Skeletal muscle satellite cell (primary cell): ENCODE data around the gene MRPS6.

Source experiments
- H3K27me3 ChIP-seq: 2 replicates; pipeline ENCODE4 v1.7.0; 2013; ENCODE audit warnings: low read length; ENCODE audit not compliant: control insufficient read depth, insufficient read depth
- H3K36me3 ChIP-seq: 2 replicates; pipeline ENCODE4 v1.7.0; 2013; ENCODE audit warnings: mild to moderate bottlenecking, control low read depth, low read length; ENCODE audit not compliant: insufficient read depth
- H3K4me1 ChIP-seq: 2 replicates; pipeline ENCODE4 v1.7.0; 2013; ENCODE audit warnings: low read length; ENCODE audit not compliant: control insufficient read depth, insufficient read depth
- H3K4me2 ChIP-seq: 2 replicates; pipeline ENCODE4 v1.7.0; 2013; ENCODE audit warnings: mild to moderate bottlenecking, low read length
- H3K4me3 ChIP-seq: 2 replicates; pipeline ENCODE4 v1.7.0; 2013; ENCODE audit warnings: low read length
- H3K9ac ChIP-seq: 2 replicates; pipeline ENCODE4 v1.7.0; 2013; ENCODE audit warnings: mild to moderate bottlenecking, low read depth, low read length, moderate library complexity
- H3K9me3 ChIP-seq: replicated peaks from 2 replicates; pipeline ENCODE4 v1.7.0; 2013; ENCODE audit warnings: mild to moderate bottlenecking, control low read depth, low read length

Gene MRPS6

DNA sequence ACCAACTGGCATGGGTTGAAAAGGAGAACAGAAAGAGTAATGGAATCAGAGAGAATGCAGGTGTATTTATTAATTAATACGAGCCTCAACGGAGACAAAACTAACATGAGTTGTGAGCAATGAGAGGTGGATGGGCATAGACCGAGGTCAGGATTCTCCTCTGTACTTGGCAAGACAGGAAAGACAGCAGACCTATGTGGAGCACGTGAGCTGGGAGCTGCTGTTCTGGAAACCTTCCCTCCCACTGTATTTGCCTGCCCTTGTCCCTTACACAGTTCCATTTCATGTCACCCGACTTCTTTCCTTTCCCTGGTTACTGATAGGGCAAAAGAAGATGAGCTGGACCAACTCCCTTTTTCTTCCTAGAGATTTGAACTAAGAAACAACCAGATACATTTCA is 110.9 kb downstream of the MRPS6 start:
- Histone ChIP-seq H3K4me1 (no peaks in the 10 kb centered on the region), H3K4me3 (no peak overlapping the region), H3K9ac (no peak overlapping the region), H3K9me3 (no peaks in the 10 kb centered on the region), H3K4me2 (no peak overlapping the region), H3K36me3 (peaks cover 5% of the 10 kb centered on the region), H3K27me3 (no peaks in the 10 kb centered on the region)

DNA sequence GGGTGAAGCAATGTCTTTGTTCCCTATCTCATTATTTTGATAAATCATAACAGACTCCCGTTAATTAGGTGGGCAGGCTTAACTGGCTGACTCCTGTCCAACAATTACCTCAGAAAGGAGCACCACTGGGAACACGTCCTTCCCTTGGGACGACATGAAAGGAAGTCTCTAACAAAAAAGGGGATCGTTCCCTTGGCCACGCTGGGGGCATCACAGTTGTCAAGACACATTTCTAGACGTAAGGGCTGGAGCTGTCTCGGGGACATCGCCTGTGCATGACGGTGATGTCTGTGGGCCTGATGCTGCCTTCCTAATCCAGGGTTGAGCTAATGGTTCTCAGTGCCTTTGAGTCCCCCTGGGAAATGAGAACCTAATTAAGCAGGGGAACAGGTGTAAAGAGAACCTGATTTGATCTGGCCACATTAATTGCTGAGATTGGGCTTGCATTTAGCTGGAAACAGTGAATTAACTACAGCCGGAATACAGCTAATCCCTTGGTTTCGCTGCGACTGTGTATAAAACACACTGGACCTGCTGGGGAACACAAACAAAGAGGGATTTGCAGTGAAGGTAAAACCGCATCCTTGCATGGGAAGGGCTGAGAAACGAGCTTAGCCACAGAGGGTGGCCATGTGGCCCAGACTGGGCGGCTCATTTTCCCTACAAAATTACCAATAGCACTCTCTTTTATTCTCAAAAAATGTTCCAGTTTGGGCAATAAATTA is 111.8 kb downstream of the MRPS6 start:
- no peaks in the 10 kb centered on the region for H3K27me3 ChIP-seq
- H3K4me1 ChIP-seq = no peaks in the 10 kb centered on the region
- H3K4me3 ChIP-seq = no peak overlapping the region
- no peak overlapping the region for H3K9ac ChIP-seq
- H3K9me3 ChIP-seq = no peaks in the 10 kb centered on the region
- H3K36me3 ChIP-seq = peaks cover 5% of the 10 kb centered on the region
- no peak overlapping the region for H3K4me2 ChIP-seq

DNA sequence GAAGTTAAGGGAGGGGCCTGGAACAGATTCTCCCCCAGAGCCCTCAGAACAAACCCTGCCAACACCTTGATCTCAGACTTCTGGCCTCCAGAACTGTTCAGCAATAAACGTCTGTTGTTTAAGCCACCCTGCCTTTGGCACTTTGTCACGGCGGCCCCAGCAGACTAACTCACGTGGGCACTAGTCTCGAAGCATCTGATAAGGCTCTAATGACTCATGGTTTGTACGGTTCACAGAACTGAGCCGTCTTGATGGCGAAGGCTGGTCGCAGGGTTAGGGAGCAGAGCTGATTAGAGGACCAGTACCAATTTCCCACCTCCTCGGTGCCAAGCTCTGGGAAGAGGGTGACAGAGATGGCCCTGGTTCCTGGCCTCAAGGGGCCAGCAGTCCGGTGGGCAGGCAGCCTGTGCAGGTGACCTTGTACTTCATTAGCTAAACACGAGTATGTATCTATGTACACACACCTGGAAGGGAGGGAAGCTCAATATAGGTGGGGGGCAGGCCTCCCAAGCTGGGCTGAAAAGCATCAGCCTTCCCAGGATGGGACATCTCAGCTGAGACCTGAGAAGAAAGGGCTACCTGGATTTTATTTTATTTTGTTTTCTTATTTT is 112.8 kb downstream of the MRPS6 start:
- H3K9me3 ChIP-seq = no peaks in the 10 kb centered on the region
- H3K4me1 ChIP-seq = no peaks in the 10 kb centered on the region
- H3K9ac ChIP-seq = no peak overlapping the region
- no peaks in the 10 kb centered on the region for H3K27me3 ChIP-seq
- peaks cover 5% of the 10 kb centered on the region for H3K36me3 ChIP-seq
- no peak overlapping the region for H3K4me2 ChIP-seq
- no peak overlapping the region for H3K4me3 ChIP-seq

GRCh38 chr21:34187935-34188334 is 114.6 kb downstream of the MRPS6 start:
- H3K4me2 ChIP-seq = no peak overlapping the region
- no peaks in the 10 kb centered on the region for H3K9me3 ChIP-seq
- no peak overlapping the region for H3K9ac ChIP-seq
- H3K4me1 ChIP-seq = no peaks in the 10 kb centered on the region
- H3K4me3 ChIP-seq = no peak overlapping the region
- H3K27me3 ChIP-seq = no peaks in the 10 kb centered on the region
- H3K36me3 ChIP-seq = peaks cover 5% of the 10 kb centered on the region

DNA sequence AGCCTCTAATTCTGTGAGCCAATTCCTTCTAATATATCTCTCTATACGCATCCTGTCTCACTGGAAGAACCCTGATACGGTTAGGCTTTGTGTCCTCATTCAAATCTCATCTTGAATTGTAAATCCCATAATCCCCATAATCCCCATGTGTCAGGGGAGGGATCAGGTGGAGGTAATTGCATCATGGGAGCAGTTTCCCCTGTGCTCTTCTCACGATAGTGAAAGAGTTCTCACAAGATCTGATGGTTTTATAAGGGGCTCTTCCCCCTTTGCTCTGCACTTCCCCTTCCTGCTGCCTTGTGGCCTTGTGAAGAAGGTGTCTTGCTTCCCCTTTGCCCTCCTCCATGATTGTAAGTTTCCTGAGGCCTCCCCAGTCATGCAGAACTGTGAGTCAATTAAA is 116.1 kb downstream of the MRPS6 start:
- no peak overlapping the region for H3K4me3 ChIP-seq
- H3K9me3 ChIP-seq = no peaks in the 10 kb centered on the region
- H3K9ac ChIP-seq = no peak overlapping the region
- H3K4me1 ChIP-seq = no peaks in the 10 kb centered on the region
- no peaks in the 10 kb centered on the region for H3K27me3 ChIP-seq
- H3K36me3 ChIP-seq = peaks cover 5% of the 10 kb centered on the region
- no peak overlapping the region for H3K4me2 ChIP-seq

- no peaks in the 10 kb centered on the region for H3K4me1 ChIP-seq
- H3K4me3 ChIP-seq = no peak overlapping the region
- H3K9ac ChIP-seq = no peak overlapping the region
- no peaks in the 10 kb centered on the region for H3K9me3 ChIP-seq
- H3K27me3 ChIP-seq = no peaks in the 10 kb centered on the region
- no peak overlapping the region for H3K4me2 ChIP-seq
- H3K36me3 ChIP-seq = peaks cover 5% of the 10 kb centered on the region
These were observed 117.4 kb downstream of the MRPS6 start for GRCh38 chr21:34190576-34191321.

DNA sequence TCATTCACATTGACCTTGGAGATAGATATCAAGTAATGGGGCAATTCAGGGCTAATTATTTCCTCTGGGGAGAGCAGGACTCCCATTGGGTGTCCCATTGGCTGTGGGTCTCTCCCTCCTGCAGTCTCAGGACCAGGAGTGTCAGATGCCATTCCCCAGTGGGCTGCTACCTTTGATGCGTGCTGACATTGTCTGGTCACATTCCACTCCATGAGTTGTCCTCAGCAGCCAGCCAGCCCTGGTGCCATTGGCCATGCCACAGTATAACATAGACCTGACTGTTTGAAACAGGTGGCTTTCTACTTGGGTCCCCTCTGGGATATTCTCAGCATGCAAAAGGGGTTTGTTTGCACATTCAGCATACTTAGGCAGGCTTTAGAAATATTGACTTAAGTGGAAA is 118.5 kb downstream of the MRPS6 start:
- H3K4me1 ChIP-seq = no peaks in the 10 kb centered on the region
- no peaks in the 10 kb centered on the region for H3K9me3 ChIP-seq
- no peak overlapping the region for H3K9ac ChIP-seq
- H3K27me3 ChIP-seq = no peaks in the 10 kb centered on the region
- no peak overlapping the region for H3K4me2 ChIP-seq
- no peak overlapping the region for H3K4me3 ChIP-seq
- peaks cover 5% of the 10 kb centered on the region for H3K36me3 ChIP-seq
